Stimulated activated effector memory CD8-positive, alpha-beta T cell treated with anti-CD3 and anti-CD28 coated beads, Interleukin-12 subunit alpha, Interleukin-12 subunit beta, amount 100 ng/mL, for 72 hours (primary cell): Measurements from ENCODE around the gene RASGEF1C.

Source experiments
- ATAC-seq: fragments of 150-1000 bp; cut with Tn5 transposase; 2 replicates; pipeline ENCODE4 v1.10.0; 2021
- DNase-seq, 2 donors: peaks; one replicate each; pipeline ENCODE4 v3.0.0; 2021 to 2022; ENCODE audit warnings: low spot score in 2 of 2
- H3K27ac Mint-ChIP-seq: one replicate; pipeline ENCODE4 v1.8.0; 2022; ENCODE audit warnings: mild to moderate bottlenecking, mixed read lengths
- H3K36me3 Mint-ChIP-seq: one replicate; pipeline ENCODE4 v1.8.0; 2022; ENCODE audit warnings: mild to moderate bottlenecking, mixed read lengths
- H3K4me1 Mint-ChIP-seq: one replicate; pipeline ENCODE4 v1.8.0; 2022; ENCODE audit warnings: mixed read lengths
- H3K4me3 Mint-ChIP-seq: one replicate; pipeline ENCODE4 v1.8.0; 2022; ENCODE audit warnings: mild to moderate bottlenecking, mixed read lengths
- H3K9me3 Mint-ChIP-seq: one replicate; pipeline ENCODE4 v1.8.0; 2022; ENCODE audit warnings: mixed read lengths

The RASGEF1C gene

GRCh38 chr5:180209137-180209581 lies at the start of gene RASGEF1C:
Gene RASGEF1C, minus strand, starts transcription at chr5:180209211. Its CDS starts 71,159 bp downstream, at chr5:180138052.
- Mint-ChIP-seq H3K36me3 (no peaks in the 10 kb centered on the region), H3K9me3 (no peaks in the 10 kb centered on the region), H3K27ac (no peak within 1 kb of the TSS), H3K4me3 (peak within 1 kb of the TSS; percentile 53), H3K4me1 (peaks cover 11% of the 10 kb centered on the region)
- peak; percentile 88 for ATAC-seq
- DNase-seq: peak; percentile 58 to 62

GRCh38 chr5:180253036-180253824 lies 44.2 kb upstream of the RASGEF1C start:
- peaks cover 5% of the 10 kb centered on the region for H3K4me1 Mint-ChIP-seq
- H3K9me3 Mint-ChIP-seq: peaks cover 29% of the 10 kb centered on the region
- no peak overlapping the region for H3K4me3 Mint-ChIP-seq
- DNase-seq: no peak
- no peak for ATAC-seq
- no peak overlapping the region for H3K27ac Mint-ChIP-seq
- peaks cover 47% of the 10 kb centered on the region for H3K36me3 Mint-ChIP-seq

GRCh38 chr5:180251887-180252286 lies 42.9 kb upstream of the RASGEF1C start:
- H3K4me3 Mint-ChIP-seq: no peak overlapping the region
- peaks cover 19% of the 10 kb centered on the region for H3K9me3 Mint-ChIP-seq
- H3K36me3 Mint-ChIP-seq: peaks cover 47% of the 10 kb centered on the region
- H3K27ac Mint-ChIP-seq: no peak overlapping the region
- H3K4me1 Mint-ChIP-seq: peaks cover 5% of the 10 kb centered on the region
- ATAC-seq (no peak), DNase-seq (no peak)

- ATAC-seq: no peak
- Mint-ChIP-seq H3K4me3 (no peak overlapping the region), H3K4me1 (peaks cover 5% of the 10 kb centered on the region), H3K27ac (no peak overlapping the region), H3K36me3 (peaks cover 53% of the 10 kb centered on the region), H3K9me3 (peaks cover 19% of the 10 kb centered on the region)
- DNase-seq: no peak
Observed at GRCh38 chr5:180251141-180251540, 42.1 kb upstream of the RASGEF1C start.

GRCh38 chr5:180250329-180250728 lies 41.3 kb upstream of the RASGEF1C start:
- no peak for DNase-seq
- peaks cover 5% of the 10 kb centered on the region for H3K4me1 Mint-ChIP-seq
- ATAC-seq: no peak
- no peak overlapping the region for H3K27ac Mint-ChIP-seq
- no peak overlapping the region for H3K4me3 Mint-ChIP-seq
- peaks cover 15% of the 10 kb centered on the region for H3K9me3 Mint-ChIP-seq
- H3K36me3 Mint-ChIP-seq: peaks cover 61% of the 10 kb centered on the region

GRCh38 chr5:180241600-180241999 lies 32.6 kb upstream of the RASGEF1C start:
- Mint-ChIP-seq H3K27ac (no peak overlapping the region), H3K36me3 (peaks cover 73% of the 10 kb centered on the region), H3K9me3 (no peaks in the 10 kb centered on the region), H3K4me3 (no peak overlapping the region), H3K4me1 (no peaks in the 10 kb centered on the region)
- DNase-seq (no peak), ATAC-seq (no peak)

GRCh38 chr5:180238631-180239030 lies 29.6 kb upstream of the RASGEF1C start:
- no peak overlapping the region for H3K27ac Mint-ChIP-seq
- H3K4me3 Mint-ChIP-seq: no peak overlapping the region
- peaks cover 78% of the 10 kb centered on the region for H3K36me3 Mint-ChIP-seq
- H3K4me1 Mint-ChIP-seq: no peaks in the 10 kb centered on the region
- no peak for ATAC-seq
- H3K9me3 Mint-ChIP-seq: no peaks in the 10 kb centered on the region
- DNase-seq: no peak

- H3K27ac Mint-ChIP-seq: no peak overlapping the region
- H3K4me1 Mint-ChIP-seq: no peaks in the 10 kb centered on the region
- no peak for DNase-seq
- H3K4me3 Mint-ChIP-seq: no peak overlapping the region
- ATAC-seq: no peak
- H3K9me3 Mint-ChIP-seq: peaks cover 1% of the 10 kb centered on the region
- peaks cover 63% of the 10 kb centered on the region for H3K36me3 Mint-ChIP-seq
Observed at GRCh38 chr5:180235846-180236245, 26.8 kb upstream of the RASGEF1C start.

GRCh38 chr5:180235077-180235476 lies 26.1 kb upstream of the RASGEF1C start:
- no peak overlapping the region for H3K4me3 Mint-ChIP-seq
- H3K27ac Mint-ChIP-seq: no peak overlapping the region
- DNase-seq (no peak), ATAC-seq (no peak)
- peaks cover 4% of the 10 kb centered on the region for H3K9me3 Mint-ChIP-seq
- H3K36me3 Mint-ChIP-seq: peaks cover 55% of the 10 kb centered on the region
- H3K4me1 Mint-ChIP-seq: peaks cover 2% of the 10 kb centered on the region

GRCh38 chr5:180234271-180234670 lies 25.3 kb upstream of the RASGEF1C start:
- DNase-seq (no peak), ATAC-seq (no peak)
- H3K4me3 Mint-ChIP-seq: no peak overlapping the region
- no peak overlapping the region for H3K27ac Mint-ChIP-seq
- peaks cover 5% of the 10 kb centered on the region for H3K4me1 Mint-ChIP-seq
- peaks cover 5% of the 10 kb centered on the region for H3K9me3 Mint-ChIP-seq
- peaks cover 47% of the 10 kb centered on the region for H3K36me3 Mint-ChIP-seq

- Mint-ChIP-seq H3K27ac (no peak overlapping the region), H3K36me3 (peaks cover 44% of the 10 kb centered on the region), H3K4me3 (no peak overlapping the region), H3K9me3 (peaks cover 5% of the 10 kb centered on the region), H3K4me1 (peaks cover 5% of the 10 kb centered on the region)
- ATAC-seq (no peak), DNase-seq (no peak)
Observed at GRCh38 chr5:180233729-180234128, 24.7 kb upstream of the RASGEF1C start.

GRCh38 chr5:180230017-180230416 lies 21.0 kb upstream of the RASGEF1C start:
- Mint-ChIP-seq H3K27ac (no peak overlapping the region), H3K4me3 (no peak overlapping the region), H3K4me1 (peaks cover 5% of the 10 kb centered on the region), H3K36me3 (peaks cover 9% of the 10 kb centered on the region), H3K9me3 (peaks cover 18% of the 10 kb centered on the region)
- ATAC-seq: no peak
- DNase-seq: no peak

- Mint-ChIP-seq H3K36me3 (no peaks in the 10 kb centered on the region), H3K4me3 (no peak overlapping the region), H3K4me1 (no peaks in the 10 kb centered on the region), H3K9me3 (peaks cover 46% of the 10 kb centered on the region), H3K27ac (no peak overlapping the region)
- ATAC-seq (no peak), DNase-seq (no peak)
Observed at GRCh38 chr5:180222056-180222455, 13.0 kb upstream of the RASGEF1C start.

- no peak overlapping the region for H3K4me3 Mint-ChIP-seq
- ATAC-seq (no peak), DNase-seq (no peak)
- peaks cover 22% of the 10 kb centered on the region for H3K9me3 Mint-ChIP-seq
- H3K4me1 Mint-ChIP-seq: no peaks in the 10 kb centered on the region
- H3K36me3 Mint-ChIP-seq: no peaks in the 10 kb centered on the region
- no peak overlapping the region for H3K27ac Mint-ChIP-seq
Observed at GRCh38 chr5:180217797-180218196, 8.8 kb upstream of the RASGEF1C start.

GRCh38 chr5:180216646-180217171 lies 7.7 kb upstream of the RASGEF1C start:
- no peaks in the 10 kb centered on the region for H3K4me1 Mint-ChIP-seq
- DNase-seq (no peak), ATAC-seq (no peak)
- no peak overlapping the region for H3K4me3 Mint-ChIP-seq
- H3K36me3 Mint-ChIP-seq: no peaks in the 10 kb centered on the region
- H3K27ac Mint-ChIP-seq: no peak overlapping the region
- peaks cover 15% of the 10 kb centered on the region for H3K9me3 Mint-ChIP-seq
